ENCODE measurements around the gene IL1RAPL1. TPM values are rescaled to one million over a fixed set of nuclear protein-coding genes. Genes with fewer than 3 reads are reported as not detected.

IL1RAPL1 gene
- total and polyA plus RNA-seq, 2 donors (not counting 1 experiment from before 2014, with no cell fraction given): 0.25 to 2.8 TPM

DNA sequence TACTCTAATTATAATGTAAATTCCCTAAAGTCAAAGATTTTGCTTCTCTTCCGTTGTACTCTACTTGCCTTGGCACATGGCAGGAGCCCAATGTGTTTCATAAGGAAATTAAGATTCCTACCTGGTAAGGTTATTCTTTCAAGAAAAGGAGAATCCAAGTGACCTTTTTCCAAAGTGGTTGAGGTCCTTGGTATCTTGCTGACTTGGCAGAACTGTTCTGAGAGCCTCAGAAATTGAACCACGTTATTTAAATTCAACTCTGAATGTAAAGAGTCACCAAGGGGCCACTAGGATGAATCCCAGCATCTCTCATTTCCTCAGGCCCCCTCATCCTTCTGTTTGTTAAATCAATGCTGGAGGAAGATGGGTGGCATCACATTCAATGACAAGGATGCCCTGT is 1209.9 kb downstream of the IL1RAPL1 start:
- H4K20me1 ChIP-seq (ENCODE audit: control insufficient read depth, extremely low read depth, insufficient read depth, low read length): no peaks in the 10 kb centered on the region
- no peak overlapping the region for H3K9ac ChIP-seq (ENCODE audit: insufficient read depth, low read length)
- H3K36me3 ChIP-seq (ENCODE audit: control insufficient read depth, insufficient read depth, low read length): no peaks in the 10 kb centered on the region
- H3K9me3 ChIP-seq (ENCODE audit: control insufficient read depth, insufficient read depth, low read depth, low read length): no peaks in the 10 kb centered on the region
- no peaks in the 10 kb centered on the region for H3K4me1 ChIP-seq (ENCODE audit: control insufficient read depth, extremely low read depth, insufficient read depth, low read length)
- no peak overlapping the region for H3K27ac ChIP-seq (ENCODE audit: insufficient read depth, low read length)
- no peak overlapping the region for H3K4me2 ChIP-seq (ENCODE audit: extremely low read depth, insufficient read depth, low read length)
- no peak for TF ChIP-seq EZH2 (IDR thresholded peaks at IDR 0.05; ENCODE audit: low read length, missing control alignments)
- TF ChIP-seq, protein P1, sequence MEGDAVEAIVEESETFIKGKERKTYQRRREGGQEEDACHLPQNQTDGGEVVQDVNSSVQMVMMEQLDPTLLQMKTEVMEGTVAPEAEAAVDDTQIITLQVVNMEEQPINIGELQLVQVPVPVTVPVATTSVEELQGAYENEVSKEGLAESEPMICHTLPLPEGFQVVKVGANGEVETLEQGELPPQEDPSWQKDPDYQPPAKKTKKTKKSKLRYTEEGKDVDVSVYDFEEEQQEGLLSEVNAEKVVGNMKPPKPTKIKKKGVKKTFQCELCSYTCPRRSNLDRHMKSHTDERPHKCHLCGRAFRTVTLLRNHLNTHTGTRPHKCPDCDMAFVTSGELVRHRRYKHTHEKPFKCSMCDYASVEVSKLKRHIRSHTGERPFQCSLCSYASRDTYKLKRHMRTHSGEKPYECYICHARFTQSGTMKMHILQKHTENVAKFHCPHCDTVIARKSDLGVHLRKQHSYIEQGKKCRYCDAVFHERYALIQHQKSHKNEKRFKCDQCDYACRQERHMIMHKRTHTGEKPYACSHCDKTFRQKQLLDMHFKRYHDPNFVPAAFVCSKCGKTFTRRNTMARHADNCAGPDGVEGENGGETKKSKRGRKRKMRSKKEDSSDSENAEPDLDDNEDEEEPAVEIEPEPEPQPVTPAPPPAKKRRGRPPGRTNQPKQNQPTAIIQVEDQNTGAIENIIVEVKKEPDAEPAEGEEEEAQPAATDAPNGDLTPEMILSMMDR (conservative IDR thresholded peaks at IDR 0.05 in 1 of 2, IDR thresholded peaks at IDR 0.05 in 1 of 2; ENCODE audit: low read depth in 1 of 2, low read length in 2 of 2): no peak
- no peaks in the 10 kb centered on the region for H3K27me3 ChIP-seq (ENCODE audit: control insufficient read depth, insufficient read depth, low read length)
- H2AFZ ChIP-seq (ENCODE audit: low read length): no peak overlapping the region
- H3K79me2 ChIP-seq (ENCODE audit: control insufficient read depth, insufficient read depth, low read length): no peaks in the 10 kb centered on the region
- no peak overlapping the region for H3K4me3 ChIP-seq (replicated peaks in 1 of 4; ENCODE audit: control extremely low read depth in 1 of 4, insufficient read depth in 1 of 4, low read depth in 3 of 4, low read length in 4 of 4)
- DNase-seq (ENCODE audit: low read depth in 2 of 2): no peak

DNA sequence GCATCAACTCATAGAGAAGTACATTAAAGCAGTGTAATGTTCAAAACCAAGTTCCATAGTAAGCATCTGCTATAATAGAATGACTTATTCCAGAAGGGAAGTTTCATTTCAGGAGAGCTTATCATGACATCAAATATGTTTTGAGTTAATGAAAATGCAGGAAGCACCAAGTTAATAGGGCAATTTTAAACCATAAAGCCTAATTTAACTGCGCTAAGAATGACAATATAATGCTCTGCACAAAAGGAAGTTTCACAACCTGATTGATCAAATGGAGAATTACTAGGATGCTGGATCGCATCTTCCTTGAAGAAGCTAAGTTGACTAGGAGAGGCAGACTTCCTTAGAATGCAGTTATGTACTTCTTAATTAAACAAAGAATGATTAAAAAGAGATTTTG is 1211.2 kb downstream of the IL1RAPL1 start:
- Histone ChIP-seq H3K27ac (ENCODE audit: insufficient read depth, low read length) (no peak overlapping the region), H3K36me3 (ENCODE audit: control insufficient read depth, insufficient read depth, low read length) (no peaks in the 10 kb centered on the region), H3K4me1 (ENCODE audit: control insufficient read depth, extremely low read depth, insufficient read depth, low read length) (no peaks in the 10 kb centered on the region), H3K79me2 (ENCODE audit: control insufficient read depth, insufficient read depth, low read length) (no peaks in the 10 kb centered on the region), H2AFZ (ENCODE audit: low read length) (no peak overlapping the region), H3K4me2 (ENCODE audit: extremely low read depth, insufficient read depth, low read length) (no peak overlapping the region), H3K4me3 (replicated peaks in 1 of 4; ENCODE audit: control extremely low read depth in 1 of 4, insufficient read depth in 1 of 4, low read depth in 3 of 4, low read length in 4 of 4) (no peak overlapping the region), H3K27me3 (ENCODE audit: control insufficient read depth, insufficient read depth, low read length) (no peaks in the 10 kb centered on the region), H3K9me3 (ENCODE audit: control insufficient read depth, insufficient read depth, low read depth, low read length) (no peaks in the 10 kb centered on the region), H3K9ac (ENCODE audit: insufficient read depth, low read length) (no peak overlapping the region), H4K20me1 (ENCODE audit: control insufficient read depth, extremely low read depth, insufficient read depth, low read length) (no peaks in the 10 kb centered on the region)
- no peak for DNase-seq (ENCODE audit: low read depth in 2 of 2)
- TF ChIP-seq, protein P1 (conservative IDR thresholded peaks at IDR 0.05 in 1 of 2, IDR thresholded peaks at IDR 0.05 in 1 of 2; ENCODE audit: low read depth in 1 of 2, low read length in 2 of 2): no peak
- no peak for TF ChIP-seq EZH2 (IDR thresholded peaks at IDR 0.05; ENCODE audit: low read length, missing control alignments)

GRCh38 chrX:29813174-29813573 is 1225.9 kb downstream of the IL1RAPL1 start:
- Histone ChIP-seq H3K27me3 (ENCODE audit: control insufficient read depth, insufficient read depth, low read length) (no peaks in the 10 kb centered on the region), H3K4me1 (ENCODE audit: control insufficient read depth, extremely low read depth, insufficient read depth, low read length) (no peaks in the 10 kb centered on the region), H3K79me2 (ENCODE audit: control insufficient read depth, insufficient read depth, low read length) (no peaks in the 10 kb centered on the region), H3K27ac (ENCODE audit: insufficient read depth, low read length) (no peak overlapping the region), H3K36me3 (ENCODE audit: control insufficient read depth, insufficient read depth, low read length) (no peaks in the 10 kb centered on the region), H2AFZ (ENCODE audit: low read length) (no peak overlapping the region), H4K20me1 (ENCODE audit: control insufficient read depth, extremely low read depth, insufficient read depth, low read length) (no peaks in the 10 kb centered on the region), H3K4me3 (replicated peaks in 1 of 4; ENCODE audit: control extremely low read depth in 1 of 4, insufficient read depth in 1 of 4, low read depth in 3 of 4, low read length in 4 of 4) (no peak overlapping the region), H3K4me2 (ENCODE audit: extremely low read depth, insufficient read depth, low read length) (no peak overlapping the region), H3K9me3 (ENCODE audit: control insufficient read depth, insufficient read depth, low read depth, low read length) (no peaks in the 10 kb centered on the region), H3K9ac (ENCODE audit: insufficient read depth, low read length) (no peak overlapping the region)
- no peak for TF ChIP-seq EZH2 (IDR thresholded peaks at IDR 0.05; ENCODE audit: low read length, missing control alignments)
- TF ChIP-seq, protein P1 (conservative IDR thresholded peaks at IDR 0.05 in 1 of 2, IDR thresholded peaks at IDR 0.05 in 1 of 2; ENCODE audit: low read depth in 1 of 2, low read length in 2 of 2): no peak
- DNase-seq (ENCODE audit: low read depth in 2 of 2): no peak

Measured in fibroblast of lung (primary cell).